Peyer's patch (tissue), 4 donors: ENCODE data around the gene RCN1. TPM values are rescaled to one million over a fixed set of nuclear protein-coding genes. Genes with fewer than 3 reads are reported as not detected.

ENCODE experiments used
- DNase-seq, 3 donors: peaks; one replicate each; pipeline ENCODE4 v3.0.0-alpha.2; 2017 to 2019
- H3K27ac ChIP-seq, 4 donors: fragments of 200-600 bp; sonication (generic); one replicate each; pipeline ENCODE4 v1.5.1; 2016 to 2019
- H3K27me3 ChIP-seq, 2 donors: fragments of 200-600 bp; sonication (generic); one replicate each; pipeline ENCODE4 v1.5.1; 2019
- H3K36me3 ChIP-seq, 3 donors: fragments of 200-600 bp; sonication (generic); one replicate each; pipeline ENCODE4 v1.5.1; 2016 to 2019
- H3K4me1 ChIP-seq, 4 donors: fragments of 200-600 bp; sonication (generic); one replicate each; pipeline ENCODE4 v1.5.1; 2016 to 2019
- H3K4me3 ChIP-seq, 4 donors: fragments of 200-600 bp; sonication (generic); 1 replicate in 3 of 4; 2 replicates in 1 of 4; pipeline ENCODE4 v1.5.1; 2016 to 2019; ENCODE audit warnings: mild to moderate bottlenecking in 1 of 4
- H3K9me3 ChIP-seq, 4 donors: fragments of 200-600 bp; sonication (generic); one replicate each; pipeline ENCODE4 v1.5.1; 2016 to 2019; ENCODE audit warnings: mild to moderate bottlenecking in 1 of 4
- POLR2A ChIP-seq, 2 donors: fragments of 450-650 bp; IDR thresholded peaks; one replicate each; pipeline ENCODE4 v1.5.1; 2017; ENCODE audit warnings: antibody characterized with exemption in 2 of 2, mild to moderate bottlenecking in 2 of 2, moderate library complexity in 2 of 2
- total RNA-seq, 4 donors: library from RNA; depleted of rRNA; stranded (reverse); fragments of >200 nt; gene quantifications; one replicate each; pipeline ENCODE4 v1.1.0, GENCODE V29; 2016
- TF ChIP-seq, protein P1 (sequence below), 6 experiments: fragments of 450-650 bp in 4 of 6; fragments of 200-600 bp in 2 of 6; sonication (generic) in 1 of 6; IDR thresholded peaks; one replicate each; pipeline ENCODE4 v1.5.1; 2017 to 2019; ENCODE audit warnings: antibody characterized with exemption in 6 of 6, mild to moderate bottlenecking in 3 of 6, moderate library complexity in 1 of 6

The RCN1 gene
- total RNA-seq, 4 donors from 2014 or later: 14.5 to 20.7 (median 18.7) TPM

DNA sequence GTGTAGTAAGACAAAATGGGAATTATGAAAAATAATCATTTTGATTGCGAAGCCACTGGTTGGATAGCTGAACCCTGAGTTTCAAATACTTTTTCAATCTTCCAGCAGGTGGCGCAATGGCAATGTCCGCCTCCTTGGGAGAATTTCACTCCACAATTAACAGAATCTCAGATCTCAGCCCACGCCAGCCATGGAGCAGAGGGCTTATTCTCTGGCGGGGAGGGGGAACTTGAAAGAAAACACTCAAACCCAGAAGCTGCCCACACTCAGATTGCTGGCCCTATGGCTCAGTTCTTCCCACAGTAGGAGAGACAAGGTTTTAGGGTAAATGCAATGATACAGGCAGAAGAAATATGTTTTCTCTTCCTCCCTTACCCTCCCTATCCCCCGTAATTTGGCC is 38.7 kb upstream of the RCN1 start:
- TF ChIP-seq POLR2A (IDR thresholded peaks at IDR 0.05): no peak
- TF ChIP-seq, protein P1, sequence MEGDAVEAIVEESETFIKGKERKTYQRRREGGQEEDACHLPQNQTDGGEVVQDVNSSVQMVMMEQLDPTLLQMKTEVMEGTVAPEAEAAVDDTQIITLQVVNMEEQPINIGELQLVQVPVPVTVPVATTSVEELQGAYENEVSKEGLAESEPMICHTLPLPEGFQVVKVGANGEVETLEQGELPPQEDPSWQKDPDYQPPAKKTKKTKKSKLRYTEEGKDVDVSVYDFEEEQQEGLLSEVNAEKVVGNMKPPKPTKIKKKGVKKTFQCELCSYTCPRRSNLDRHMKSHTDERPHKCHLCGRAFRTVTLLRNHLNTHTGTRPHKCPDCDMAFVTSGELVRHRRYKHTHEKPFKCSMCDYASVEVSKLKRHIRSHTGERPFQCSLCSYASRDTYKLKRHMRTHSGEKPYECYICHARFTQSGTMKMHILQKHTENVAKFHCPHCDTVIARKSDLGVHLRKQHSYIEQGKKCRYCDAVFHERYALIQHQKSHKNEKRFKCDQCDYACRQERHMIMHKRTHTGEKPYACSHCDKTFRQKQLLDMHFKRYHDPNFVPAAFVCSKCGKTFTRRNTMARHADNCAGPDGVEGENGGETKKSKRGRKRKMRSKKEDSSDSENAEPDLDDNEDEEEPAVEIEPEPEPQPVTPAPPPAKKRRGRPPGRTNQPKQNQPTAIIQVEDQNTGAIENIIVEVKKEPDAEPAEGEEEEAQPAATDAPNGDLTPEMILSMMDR (IDR thresholded peaks at IDR 0.05): peak; percentile 12 to 72 (median 67)
- Histone ChIP-seq H3K4me1 (no peaks in the 10 kb centered on the region), H3K9me3 (no peaks in the 10 kb centered on the region), H3K36me3 (no peaks in the 10 kb centered on the region), H3K27ac (no peak overlapping the region), H3K27me3 (no peaks in the 10 kb centered on the region), H3K4me3 (no peak overlapping the region)
- DNase-seq: peak in 2 of 3 donors; percentile 27 to 78

GRCh38 chr11:32053151-32053888 is 37.6 kb upstream of the RCN1 start:
- no peaks in the 10 kb centered on the region for H3K9me3 ChIP-seq
- no peaks in the 10 kb centered on the region for H3K27me3 ChIP-seq
- no peaks in the 10 kb centered on the region for H3K4me1 ChIP-seq
- no peaks in the 10 kb centered on the region for H3K36me3 ChIP-seq
- no peak for DNase-seq
- H3K27ac ChIP-seq: no peak overlapping the region
- H3K4me3 ChIP-seq: no peak overlapping the region
- TF ChIP-seq, protein P1 (IDR thresholded peaks at IDR 0.05): no peak
- no peak for TF ChIP-seq POLR2A (IDR thresholded peaks at IDR 0.05)

GRCh38 chr11:32055861-32056260 is 35.0 kb upstream of the RCN1 start:
- no peak for TF ChIP-seq POLR2A (IDR thresholded peaks at IDR 0.05)
- TF ChIP-seq, protein P1 (IDR thresholded peaks at IDR 0.05): no peak
- H3K9me3 ChIP-seq: no peaks in the 10 kb centered on the region
- no peaks in the 10 kb centered on the region for H3K36me3 ChIP-seq
- no peak overlapping the region for H3K27ac ChIP-seq
- no peaks in the 10 kb centered on the region for H3K27me3 ChIP-seq
- H3K4me3 ChIP-seq: no peak overlapping the region
- no peaks in the 10 kb centered on the region for H3K4me1 ChIP-seq
- DNase-seq: no peak

- Histone ChIP-seq H3K4me3 (no peak overlapping the region), H3K27ac (no peak overlapping the region), H3K36me3 (no peaks in the 10 kb centered on the region), H3K4me1 (no peaks in the 10 kb centered on the region), H3K9me3 (no peaks in the 10 kb centered on the region), H3K27me3 (no peaks in the 10 kb centered on the region)
- no peak for DNase-seq
- TF ChIP-seq, protein P1 (IDR thresholded peaks at IDR 0.05): no peak
- no peak for TF ChIP-seq POLR2A (IDR thresholded peaks at IDR 0.05)
These were observed 34.4 kb upstream of the RCN1 start for GRCh38 chr11:32056438-32056837.

DNA sequence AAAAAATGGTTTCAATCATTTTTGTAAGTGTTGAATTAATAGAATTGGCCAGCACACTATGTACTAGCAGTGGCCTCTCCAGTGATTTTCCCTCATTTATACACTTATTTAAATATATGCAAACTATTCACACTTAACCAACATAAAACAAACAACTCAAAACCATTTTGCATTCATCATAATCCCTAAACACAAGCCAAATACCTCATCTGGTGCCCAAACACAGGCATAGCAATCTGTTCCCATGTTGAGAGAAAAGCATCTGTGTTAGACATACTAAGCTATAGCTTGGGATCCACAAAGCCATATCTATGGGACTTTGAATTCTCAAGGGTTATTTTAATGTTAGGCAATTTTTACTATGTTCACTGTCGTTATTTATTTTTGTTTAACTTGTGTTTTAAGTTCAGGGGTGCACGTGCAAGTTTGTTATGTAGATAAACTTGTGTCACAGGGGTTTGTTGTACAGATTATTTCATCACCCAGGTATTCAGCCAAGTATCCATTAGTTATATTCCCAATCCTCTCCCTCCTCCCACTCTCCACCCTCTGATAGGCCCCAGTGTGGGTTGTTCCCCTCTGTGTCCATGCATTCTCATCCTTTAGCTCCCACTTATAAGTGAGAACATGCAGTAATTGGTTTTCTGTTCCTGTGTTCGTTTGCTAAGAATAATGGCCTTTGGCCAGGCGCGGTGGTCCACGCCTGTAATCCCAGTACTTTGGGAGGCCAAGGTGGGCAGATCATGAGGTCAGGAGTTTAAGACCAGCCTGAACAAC is 31.0 kb upstream of the RCN1 start:
- DNase-seq: no peak
- Histone ChIP-seq H3K27ac (no peak overlapping the region), H3K9me3 (no peaks in the 10 kb centered on the region), H3K27me3 (no peaks in the 10 kb centered on the region), H3K4me1 (no peaks in the 10 kb centered on the region), H3K4me3 (no peak overlapping the region), H3K36me3 (no peaks in the 10 kb centered on the region)
- TF ChIP-seq POLR2A (IDR thresholded peaks at IDR 0.05): no peak
- TF ChIP-seq, protein P1 (IDR thresholded peaks at IDR 0.05): no peak
